ENCODE data around the gene CCDC57.

CCDC57 gene

GRCh38 chr17:82222816-82223215 lies 10.2 kb upstream of the CCDC57 start:
- Histone ChIP-seq H3K9me3 (ENCODE audit: control insufficient read depth, insufficient read depth, low read length) (no peaks in the 10 kb centered on the region), H3K79me2 (ENCODE audit: control insufficient read depth, low read length) (no peaks in the 10 kb centered on the region), H3K4me3 (ENCODE audit: low read length) (no peak overlapping the region), H3K36me3 (ENCODE audit: control insufficient read depth, low read length) (no peaks in the 10 kb centered on the region), H4K20me1 (ENCODE audit: control insufficient read depth, insufficient read depth, low read depth, low read length) (no peaks in the 10 kb centered on the region), H3K4me1 (ENCODE audit: control insufficient read depth, low read length) (peaks cover 3% of the 10 kb centered on the region), H3F3A (ENCODE audit: control insufficient read depth, insufficient read depth) (no peaks in the 10 kb centered on the region), H3K9me2 (replicated peaks; ENCODE audit: control insufficient read depth, low read length) (no peaks in the 10 kb centered on the region), H3K27me3 (ENCODE audit: control insufficient read depth, low read length) (no peaks in the 10 kb centered on the region), H3K27ac (ENCODE audit: low read depth, low read length) (no peak overlapping the region), H3K4me2 (ENCODE audit: low read length) (no peak overlapping the region)
- TF ChIP-seq CTCF (IDR thresholded peaks at IDR 0.05; ENCODE audit: low read depth, low read length, poor library complexity, severe bottlenecking): no peak
- TF ChIP-seq EZH2phosphoT487 (IDR thresholded peaks at IDR 0.05; ENCODE audit: borderline replicate concordance, low read length): no peak

GRCh38 chr17:82221341-82221902 lies 8.8 kb upstream of the CCDC57 start:
- Histone ChIP-seq H3K4me2 (ENCODE audit: low read length) (no peak overlapping the region), H3K79me2 (ENCODE audit: control insufficient read depth, low read length) (no peaks in the 10 kb centered on the region), H4K20me1 (ENCODE audit: control insufficient read depth, insufficient read depth, low read depth, low read length) (no peaks in the 10 kb centered on the region), H3F3A (ENCODE audit: control insufficient read depth, insufficient read depth) (no peaks in the 10 kb centered on the region), H3K4me1 (ENCODE audit: control insufficient read depth, low read length) (peaks cover 4% of the 10 kb centered on the region), H3K9me3 (ENCODE audit: control insufficient read depth, insufficient read depth, low read length) (no peaks in the 10 kb centered on the region), H3K9me2 (replicated peaks; ENCODE audit: control insufficient read depth, low read length) (no peaks in the 10 kb centered on the region), H3K36me3 (ENCODE audit: control insufficient read depth, low read length) (no peaks in the 10 kb centered on the region), H3K27ac (ENCODE audit: low read depth, low read length) (no peak overlapping the region), H3K27me3 (ENCODE audit: control insufficient read depth, low read length) (no peaks in the 10 kb centered on the region), H3K4me3 (ENCODE audit: low read length) (no peak overlapping the region)
- TF ChIP-seq EZH2phosphoT487 (IDR thresholded peaks at IDR 0.05; ENCODE audit: borderline replicate concordance, low read length) (no peak), CTCF (IDR thresholded peaks at IDR 0.05; ENCODE audit: low read depth, low read length, poor library complexity, severe bottlenecking) (no peak)

GRCh38 chr17:82219753-82220709 lies 7.4 kb upstream of the CCDC57 start:
- Histone ChIP-seq H3F3A (ENCODE audit: control insufficient read depth, insufficient read depth) (no peaks in the 10 kb centered on the region; the same call in 1 of the 2 replicates), H3K9me3 (ENCODE audit: control insufficient read depth, insufficient read depth, low read length) (no peaks in the 10 kb centered on the region), H3K4me1 (ENCODE audit: control insufficient read depth, low read length) (peaks cover 12% of the 10 kb centered on the region), H3K79me2 (ENCODE audit: control insufficient read depth, low read length) (no peaks in the 10 kb centered on the region), H3K4me3 (ENCODE audit: low read length) (no peak overlapping the region), H3K4me2 (ENCODE audit: low read length) (no peak overlapping the region), H3K36me3 (ENCODE audit: control insufficient read depth, low read length) (no peaks in the 10 kb centered on the region), H4K20me1 (ENCODE audit: control insufficient read depth, insufficient read depth, low read depth, low read length) (no peaks in the 10 kb centered on the region), H3K27ac (ENCODE audit: low read depth, low read length) (no peak overlapping the region), H3K27me3 (ENCODE audit: control insufficient read depth, low read length) (no peaks in the 10 kb centered on the region), H3K9me2 (replicated peaks; ENCODE audit: control insufficient read depth, low read length) (no peaks in the 10 kb centered on the region)
- TF ChIP-seq EZH2phosphoT487 (IDR thresholded peaks at IDR 0.05; ENCODE audit: borderline replicate concordance, low read length) (no peak), CTCF (IDR thresholded peaks at IDR 0.05; ENCODE audit: low read depth, low read length, poor library complexity, severe bottlenecking) (no peak)
